PC-9 (cell line): ENCODE results near the gene PRKCH.

Source experiments
- EZH2 ChIP-seq: fragments of 200-600 bp; sonication (generic); IDR thresholded peaks from 2 replicates; pipeline ENCODE4 v1.8.0; 2017; ENCODE audit warnings: antibody characterized with exemption, low read depth
- TF ChIP-seq, protein P1 (sequence below): fragments of 200-600 bp; sonication (generic); conservative IDR thresholded peaks from 2 replicates; pipeline ENCODE4 v1.6.1; 2017; ENCODE audit warnings: mixed run types, antibody characterized with exemption, mild to moderate bottlenecking, moderate library complexity

DNA sequence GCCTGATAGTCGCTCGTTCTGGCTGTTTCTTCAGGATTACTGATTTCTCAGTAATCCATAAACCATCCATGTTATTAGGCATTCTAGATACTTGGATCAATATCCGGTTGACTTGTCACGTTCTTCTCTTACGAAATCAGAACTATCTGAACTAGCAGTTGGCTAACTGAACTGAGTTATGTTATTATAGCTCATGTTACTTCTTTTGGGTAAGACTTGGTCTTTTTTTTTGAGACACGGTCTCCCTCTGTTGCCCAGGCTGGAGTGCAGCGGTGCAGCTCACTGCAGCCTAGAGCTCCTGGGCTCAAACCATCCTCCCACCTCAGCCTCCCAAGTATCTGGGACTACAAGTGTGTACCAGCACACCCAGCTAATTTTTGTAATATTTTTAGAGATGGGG, 178.6 kb downstream of the PRKCH start:
- TF ChIP-seq, protein P1, sequence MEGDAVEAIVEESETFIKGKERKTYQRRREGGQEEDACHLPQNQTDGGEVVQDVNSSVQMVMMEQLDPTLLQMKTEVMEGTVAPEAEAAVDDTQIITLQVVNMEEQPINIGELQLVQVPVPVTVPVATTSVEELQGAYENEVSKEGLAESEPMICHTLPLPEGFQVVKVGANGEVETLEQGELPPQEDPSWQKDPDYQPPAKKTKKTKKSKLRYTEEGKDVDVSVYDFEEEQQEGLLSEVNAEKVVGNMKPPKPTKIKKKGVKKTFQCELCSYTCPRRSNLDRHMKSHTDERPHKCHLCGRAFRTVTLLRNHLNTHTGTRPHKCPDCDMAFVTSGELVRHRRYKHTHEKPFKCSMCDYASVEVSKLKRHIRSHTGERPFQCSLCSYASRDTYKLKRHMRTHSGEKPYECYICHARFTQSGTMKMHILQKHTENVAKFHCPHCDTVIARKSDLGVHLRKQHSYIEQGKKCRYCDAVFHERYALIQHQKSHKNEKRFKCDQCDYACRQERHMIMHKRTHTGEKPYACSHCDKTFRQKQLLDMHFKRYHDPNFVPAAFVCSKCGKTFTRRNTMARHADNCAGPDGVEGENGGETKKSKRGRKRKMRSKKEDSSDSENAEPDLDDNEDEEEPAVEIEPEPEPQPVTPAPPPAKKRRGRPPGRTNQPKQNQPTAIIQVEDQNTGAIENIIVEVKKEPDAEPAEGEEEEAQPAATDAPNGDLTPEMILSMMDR = no peak
- no peak for TF ChIP-seq EZH2
